Prostate gland (tissue), 2 donors: ENCODE data around the gene SORT1. TPM values are rescaled to one million over a fixed set of nuclear protein-coding genes. Genes with fewer than 3 reads are reported as not detected.

Experiments
- DNase-seq: peaks from one replicate; pipeline ENCODE4 v3.0.0-alpha.2; 2019; ENCODE audit warnings: low spot score
- H3K27ac ChIP-seq, 2 donors: fragments of 200-600 bp; sonication (generic); 2 replicates each; pipeline ENCODE4 v1.5.1; 2017 to 2019
- H3K27me3 ChIP-seq: fragments of 200-600 bp; sonication (generic); replicated peaks from 2 replicates; pipeline ENCODE4 v1.5.1; 2019; ENCODE audit not compliant: insufficient read depth
- H3K36me3 ChIP-seq, 2 donors: fragments of 200-600 bp; sonication (generic); 1 replicate in 1 of 2; 2 replicates in 1 of 2; pipeline versions ENCODE4 v1.5.1 to v1.8.1; 2017 to 2019
- H3K4me1 ChIP-seq: fragments of 200-600 bp; sonication (generic); replicated peaks from 2 replicates; pipeline ENCODE4 v1.5.1; 2019
- H3K4me3 ChIP-seq, 2 donors: fragments of 200-600 bp; sonication (generic); 2 replicates each; pipeline ENCODE4 v1.5.1; 2017 to 2019
- H3K9me3 ChIP-seq: fragments of 200-600 bp; sonication (generic); 2 replicates; pipeline ENCODE4 v1.5.1; 2017
- POLR2A ChIP-seq: fragments of 450-650 bp; IDR thresholded peaks from one replicate; pipeline ENCODE4 v1.6.1; 2016; ENCODE audit warnings: antibody characterized with exemption, mild to moderate bottlenecking
- POLR2AphosphoS5 ChIP-seq: sonication (generic); formaldehyde crosslinking; IDR thresholded peaks from one replicate; pipeline ENCODE4 v1.6.1; 2017; ENCODE audit warnings: antibody characterized with exemption
- whole genome bisulfite sequencing: methylation state at CpG from one replicate; pipeline ENCODE4 v1.1.5; 2018; 5-methylcytosine and 5-hydroxymethylcytosine counted together
- intact Hi-C: fragments of 100-400 bp; cut with DNase I; formaldehyde crosslinking; loops from one replicate; pipeline ENCODE4 v1.14.2; 2022
- total RNA-seq, 2 donors: library from RNA; depleted of rRNA; stranded (reverse); fragments of >200 nt; gene quantifications; one replicate each; pipeline ENCODE4 v1.1.0, GENCODE V29; 2016
- TF ChIP-seq, protein P1 (sequence below), 4 experiments: fragments of 200-600 bp in 2 of 4; fragments of 450-650 bp in 2 of 4; sonication (generic) in 2 of 4; IDR thresholded peaks; 1 replicate in 3 of 4; 2 replicates in 1 of 4; pipeline ENCODE4 v1.5.1; 2016 to 2019; ENCODE audit warnings: antibody characterized with exemption in 4 of 4, mild to moderate bottlenecking in 2 of 4, moderate library complexity in 2 of 4

The SORT1 gene
- total RNA-seq, 2 donors from 2014 or later = 34.0 to 164 TPM

DNA sequence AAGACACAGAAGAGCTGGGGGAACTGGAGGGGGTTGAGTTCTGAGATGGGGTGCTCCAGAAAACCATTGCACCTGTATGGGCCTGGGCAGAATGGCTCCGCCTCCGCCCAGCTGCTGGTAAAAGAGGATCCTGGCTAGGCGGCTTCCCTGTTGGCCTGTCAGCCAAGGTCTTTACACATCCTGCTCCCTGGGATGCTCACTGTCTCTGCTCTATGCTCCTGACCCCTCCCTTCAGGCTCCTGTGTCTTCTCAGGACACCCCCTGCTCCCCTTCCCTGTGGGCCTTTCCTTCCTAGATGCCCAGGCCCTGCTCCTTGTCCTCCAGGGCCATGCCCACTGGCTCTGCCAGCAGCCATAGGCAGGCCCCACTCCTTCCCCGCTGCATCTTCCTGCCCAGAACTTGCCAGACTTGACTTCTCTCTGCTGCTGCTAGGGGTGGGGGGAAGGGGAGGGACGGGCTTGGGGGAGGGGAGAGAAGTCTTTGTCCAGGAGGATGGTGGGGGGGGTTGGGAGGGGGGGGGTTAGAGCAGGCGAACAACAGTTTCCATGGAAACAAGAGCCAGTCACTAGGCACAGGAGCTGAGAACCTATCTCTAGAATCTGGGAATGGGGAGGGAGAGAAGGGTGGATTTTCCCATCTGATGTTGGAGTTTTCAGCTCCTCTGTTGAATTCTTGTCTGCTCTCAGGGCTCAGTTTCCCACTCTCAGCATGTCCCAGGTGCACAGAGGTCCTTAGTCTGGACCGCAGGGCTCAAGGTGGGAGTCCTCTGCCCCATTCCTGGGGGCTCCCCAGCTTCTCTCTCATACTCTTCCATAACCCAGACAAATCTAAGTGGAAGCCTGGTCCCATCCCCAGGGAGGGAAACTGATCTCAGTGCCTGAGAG is 137.8 kb downstream of the SORT1 start:
- Histone ChIP-seq H3K36me3 (no peaks in the 10 kb centered on the region), H3K9me3 (no peaks in the 10 kb centered on the region), H3K27ac (no peak overlapping the region), H3K4me3 (no peak overlapping the region), H3K4me1 (no peaks in the 10 kb centered on the region), H3K27me3 (no peaks in the 10 kb centered on the region)
- no peak for DNase-seq
- 61% methylated on average over 7 of the region's 7 CpGs for WGBS
- TF ChIP-seq POLR2A = no peak
- no peak for TF ChIP-seq POLR2AphosphoS5
- TF ChIP-seq, protein P1, sequence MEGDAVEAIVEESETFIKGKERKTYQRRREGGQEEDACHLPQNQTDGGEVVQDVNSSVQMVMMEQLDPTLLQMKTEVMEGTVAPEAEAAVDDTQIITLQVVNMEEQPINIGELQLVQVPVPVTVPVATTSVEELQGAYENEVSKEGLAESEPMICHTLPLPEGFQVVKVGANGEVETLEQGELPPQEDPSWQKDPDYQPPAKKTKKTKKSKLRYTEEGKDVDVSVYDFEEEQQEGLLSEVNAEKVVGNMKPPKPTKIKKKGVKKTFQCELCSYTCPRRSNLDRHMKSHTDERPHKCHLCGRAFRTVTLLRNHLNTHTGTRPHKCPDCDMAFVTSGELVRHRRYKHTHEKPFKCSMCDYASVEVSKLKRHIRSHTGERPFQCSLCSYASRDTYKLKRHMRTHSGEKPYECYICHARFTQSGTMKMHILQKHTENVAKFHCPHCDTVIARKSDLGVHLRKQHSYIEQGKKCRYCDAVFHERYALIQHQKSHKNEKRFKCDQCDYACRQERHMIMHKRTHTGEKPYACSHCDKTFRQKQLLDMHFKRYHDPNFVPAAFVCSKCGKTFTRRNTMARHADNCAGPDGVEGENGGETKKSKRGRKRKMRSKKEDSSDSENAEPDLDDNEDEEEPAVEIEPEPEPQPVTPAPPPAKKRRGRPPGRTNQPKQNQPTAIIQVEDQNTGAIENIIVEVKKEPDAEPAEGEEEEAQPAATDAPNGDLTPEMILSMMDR (IDR thresholded peaks at IDR 0.05) = no peak
- intact Hi-C loops = loop anchor here (5.0 kb wide), 1 partner anchor 142 kb away; no protein-coding TSS in a partner anchor

Other genes starting within 250 kb of the SORT1 start
- 100 to 1,000 TPM; 123 to 132 TPM for gene SARS1, start 184.0 kb downstream of the SORT1 start, total RNA-seq
- 100 to 1,000 TPM in 1 of 2 donors, 10 to 100 TPM in 1; 18.8 to 118 TPM for gene CELSR2, start 148.4 kb downstream of the SORT1 start, total RNA-seq
- gene PSRC1, start 114.8 kb downstream of the SORT1 start, total RNA-seq = 10 to 100 TPM in 1 of 2 donors, 1 to 10 TPM in 1; 9.1 to 40.0 TPM
- not detected for gene MYBPHL, start 90.9 kb downstream of the SORT1 start, total RNA-seq
- gene PSMA5, start 28.5 kb upstream of the SORT1 start, total RNA-seq = 10 to 100 TPM; 24.6 to 31.8 TPM
- gene SYPL2, start 68.6 kb upstream of the SORT1 start, total RNA-seq = 10 to 100 TPM in 1 of 2 donors, 1 to 10 TPM in 1; 1.3 to 48.1 TPM
- 10 to 100 TPM in 1 of 2 donors, 1 to 10 TPM in 1; 3.0 to 29.4 TPM for gene ATXN7L2, start 86.0 kb upstream of the SORT1 start, total RNA-seq
- gene CYB561D1, start 96.2 kb upstream of the SORT1 start, total RNA-seq = 10 to 100 TPM; 12.0 to 12.3 TPM
- gene AMIGO1, start 111.8 kb upstream of the SORT1 start, total RNA-seq = 10 to 100 TPM in 1 of 2 donors, 1 to 10 TPM in 1; 9.5 to 13.2 TPM
- gene GPR61, start 142.0 kb upstream of the SORT1 start, total RNA-seq = 1 to 10 TPM in 1 of 2 donors, not detected in 1; 1.2 TPM
- gene GNAI3, start 150.7 kb upstream of the SORT1 start, total RNA-seq = 1 to 10 TPM; 5.1 to 5.4 TPM
- gene GNAT2, start 221.7 kb upstream of the SORT1 start, total RNA-seq = not detected
- 10 to 100 TPM; 40.1 to 72.3 TPM for gene AMPD2, start 221.9 kb upstream of the SORT1 start, total RNA-seq